Skeletal muscle cell (primary cell): ENCODE data around the gene DNAL1.
A peak's percentile ranks its signal among the peaks of the same experiment; 100 is the strongest.

ENCODE experiments used
- DNase-seq: peaks from one replicate; pipeline ENCODE4 v3.0.0-alpha.2; 2010; ENCODE audit warnings: low read depth
- H3K4me3 ChIP-seq: 2 replicates; pipeline ENCODE4 v1.5.1; 2011; ENCODE audit warnings: low read depth, mild to moderate bottlenecking, control low read depth, low read length, moderate library complexity

DNAL1 gene

DNA sequence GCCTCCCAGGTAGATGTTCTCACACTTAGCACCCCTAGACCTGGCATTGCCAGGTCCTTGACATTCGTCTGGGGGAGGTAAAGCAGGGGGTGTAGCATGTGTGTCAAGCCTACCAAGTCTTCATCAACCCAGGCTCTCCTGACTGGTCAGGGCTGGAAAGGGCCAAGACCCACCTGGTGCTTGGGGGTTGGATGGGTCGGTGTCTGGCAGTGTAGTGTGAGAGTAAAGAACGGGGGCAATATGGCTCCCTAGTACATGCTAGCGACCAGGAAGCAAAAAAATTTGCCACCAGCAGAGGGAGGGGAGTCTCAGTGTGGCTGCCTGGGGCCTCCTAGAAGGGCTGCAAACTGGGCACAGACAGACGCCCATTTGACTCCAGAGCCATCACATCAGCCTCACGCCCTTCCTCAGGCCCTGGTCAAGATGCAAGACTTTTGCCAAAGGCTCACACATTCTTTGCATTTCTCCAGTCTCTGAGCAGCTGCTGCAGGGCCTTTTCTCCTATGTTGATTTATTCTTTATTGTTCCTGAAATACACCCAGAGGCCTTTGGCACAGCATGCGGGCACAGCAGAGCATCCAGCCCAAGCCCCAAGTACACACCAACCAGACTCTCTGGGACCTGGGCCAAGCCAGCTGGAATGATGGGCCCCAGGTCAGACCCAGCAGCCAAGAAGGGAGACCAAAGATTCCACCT is 107.7 kb downstream of the DNAL1 start:
- peak; percentile 52 for DNase-seq
- H3K4me3 ChIP-seq = no peak overlapping the region
